Activated CD8-positive, alpha-beta T cell treated with anti-CD3 and anti-CD28 coated beads for 36 hours (primary cell): ENCODE results near the gene SLC8A1. TPM values are rescaled to one million over a fixed set of nuclear protein-coding genes. Genes with fewer than 3 reads are reported as not detected.

Experiments
- ATAC-seq: fragments of 200-7000 bp; cut with Tn5 transposase; one replicate; pipeline ENCODE4 v1.10.0; 2021; ENCODE audit warnings: mild to moderate bottlenecking, moderate library complexity
- CTCF ChIA-PET: fragments of 350-600 bp; sonication (Branson Sonifier 250); formaldehyde crosslinking; loops from one replicate; lab custom pipeline; 2021; ENCODE audit warnings: antibody characterized with exemption; lab: Charles Lee
- POLR2A ChIA-PET: fragments of 350-600 bp; sonication (Branson Sonifier 250); formaldehyde crosslinking; loops from one replicate; lab custom pipeline; 2021; ENCODE audit warnings: antibody characterized with exemption; lab: Charles Lee
- DNase-seq: peaks from one replicate; pipeline ENCODE4 v3.0.0-alpha.2; 2020
- H3K27ac Mint-ChIP-seq: one replicate; pipeline ENCODE4 v1.8.0; 2021; ENCODE audit warnings: mild to moderate bottlenecking, mixed read lengths
- H3K27me3 Mint-ChIP-seq: one replicate; pipeline ENCODE4 v1.8.0; 2021; ENCODE audit warnings: mixed read lengths
- H3K36me3 Mint-ChIP-seq: one replicate; pipeline ENCODE4 v1.8.0; 2021; ENCODE audit warnings: low read depth, mixed read lengths
- H3K4me1 Mint-ChIP-seq: one replicate; pipeline ENCODE4 v1.8.0; 2021; ENCODE audit warnings: low read depth, mixed read lengths
- H3K4me3 Mint-ChIP-seq: one replicate; pipeline ENCODE4 v1.8.0; 2021; ENCODE audit warnings: mild to moderate bottlenecking, moderate library complexity, mixed read lengths
- H3K9me3 Mint-ChIP-seq: one replicate; pipeline ENCODE4 v1.8.0; 2021; ENCODE audit warnings: mixed read lengths
- intact Hi-C: fragments of 100-400 bp; cut with micrococcal nuclease; formaldehyde crosslinking; loops from one replicate; pipeline ENCODE4 v1.10.0; 2022
- total RNA-seq, 2 experiments: library from RNA; stranded (reverse); gene quantifications; one replicate each; pipeline ENCODE4 v1.2.3, GENCODE V29; 2021
- TF ChIP-seq, protein P1 (sequence below): fragments of 200-600 bp; IDR thresholded peaks from one replicate; pipeline ENCODE4 v1.8.0; 2022; ENCODE audit warnings: antibody characterized with exemption, mild to moderate bottlenecking

SLC8A1 gene
- total RNA-seq, 2 experiments from 2014 or later, result 0.23 to 0.34 TPM

DNA sequence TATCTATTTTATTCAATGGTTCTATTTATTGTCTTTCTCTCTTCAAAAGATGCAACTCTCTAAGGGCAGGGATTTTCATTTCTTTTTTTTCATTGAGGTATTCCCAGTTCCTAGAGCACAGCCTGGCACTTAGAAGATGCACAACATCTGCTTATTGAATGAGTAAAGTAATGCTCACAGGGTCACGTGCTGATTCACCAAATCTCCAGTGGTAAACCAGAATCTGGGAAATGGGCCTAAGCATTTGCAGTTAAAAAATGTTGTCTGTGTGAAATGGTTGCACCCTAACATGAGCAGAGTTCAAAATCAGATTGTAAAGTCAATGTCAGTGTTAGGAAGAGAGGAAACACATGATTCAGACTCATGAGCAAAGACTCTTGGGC is 15.8 kb downstream of the SLC8A1 start:
- TF ChIP-seq, protein P1, sequence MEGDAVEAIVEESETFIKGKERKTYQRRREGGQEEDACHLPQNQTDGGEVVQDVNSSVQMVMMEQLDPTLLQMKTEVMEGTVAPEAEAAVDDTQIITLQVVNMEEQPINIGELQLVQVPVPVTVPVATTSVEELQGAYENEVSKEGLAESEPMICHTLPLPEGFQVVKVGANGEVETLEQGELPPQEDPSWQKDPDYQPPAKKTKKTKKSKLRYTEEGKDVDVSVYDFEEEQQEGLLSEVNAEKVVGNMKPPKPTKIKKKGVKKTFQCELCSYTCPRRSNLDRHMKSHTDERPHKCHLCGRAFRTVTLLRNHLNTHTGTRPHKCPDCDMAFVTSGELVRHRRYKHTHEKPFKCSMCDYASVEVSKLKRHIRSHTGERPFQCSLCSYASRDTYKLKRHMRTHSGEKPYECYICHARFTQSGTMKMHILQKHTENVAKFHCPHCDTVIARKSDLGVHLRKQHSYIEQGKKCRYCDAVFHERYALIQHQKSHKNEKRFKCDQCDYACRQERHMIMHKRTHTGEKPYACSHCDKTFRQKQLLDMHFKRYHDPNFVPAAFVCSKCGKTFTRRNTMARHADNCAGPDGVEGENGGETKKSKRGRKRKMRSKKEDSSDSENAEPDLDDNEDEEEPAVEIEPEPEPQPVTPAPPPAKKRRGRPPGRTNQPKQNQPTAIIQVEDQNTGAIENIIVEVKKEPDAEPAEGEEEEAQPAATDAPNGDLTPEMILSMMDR, result no peak
- H3K9me3 Mint-ChIP-seq, result no peaks in the 10 kb centered on the region
- intact Hi-C loops, result no loop called here
- DNase-seq (no peak), ATAC-seq (no peak)
- H3K4me3 Mint-ChIP-seq, result no peak overlapping the region
- no peaks in the 10 kb centered on the region for H3K4me1 Mint-ChIP-seq
- ChIA-PET POLR2A (no interaction called here), CTCF (no interaction called here)
- no peaks in the 10 kb centered on the region for H3K36me3 Mint-ChIP-seq
- no peaks in the 10 kb centered on the region for H3K27me3 Mint-ChIP-seq
- H3K27ac Mint-ChIP-seq, result no peak overlapping the region

DNA sequence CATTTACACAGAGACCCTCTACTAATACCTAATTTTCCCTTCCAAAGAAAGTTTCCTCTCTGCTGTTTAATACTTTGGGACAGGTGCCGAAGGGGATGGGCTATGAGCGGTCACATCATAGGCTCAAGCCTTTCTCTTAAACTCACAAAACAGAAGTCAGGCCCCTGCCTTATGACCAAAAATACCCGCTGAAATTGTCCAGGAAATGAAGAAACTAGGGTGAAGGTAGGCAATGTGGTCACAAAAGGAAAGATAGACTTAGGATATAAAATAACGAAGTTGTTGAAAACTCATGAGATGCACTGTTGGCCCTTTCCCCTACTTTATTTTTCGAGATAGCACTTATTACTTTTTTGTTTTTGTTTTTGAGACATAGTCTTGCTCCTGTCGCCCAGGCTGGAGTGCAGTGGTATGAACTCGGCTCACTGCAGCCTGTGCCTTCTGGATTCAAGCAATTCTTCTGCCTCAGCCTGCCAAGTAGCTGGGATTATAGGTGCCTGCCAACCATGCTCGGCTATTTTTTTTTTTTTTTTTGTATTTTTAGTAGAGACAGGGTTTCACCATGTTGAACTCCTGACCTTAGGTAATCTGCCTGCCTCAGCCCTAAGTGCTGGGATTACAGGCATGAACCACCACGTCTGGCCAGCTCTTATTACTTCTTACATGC is 16.3 kb downstream of the SLC8A1 start:
- DNase-seq, result no peak
- H3K36me3 Mint-ChIP-seq, result no peaks in the 10 kb centered on the region
- H3K9me3 Mint-ChIP-seq, result no peaks in the 10 kb centered on the region
- POLR2A ChIA-PET, result interaction anchor here (0.6 to 0.7 kb wide), 2 partner anchors 152 to 994 kb away, joined by 3 read pairs; no protein-coding TSS in a partner anchor
- no peak for ATAC-seq
- H3K4me3 Mint-ChIP-seq, result no peak overlapping the region
- CTCF ChIA-PET, result no interaction called here
- H3K27ac Mint-ChIP-seq, result no peak overlapping the region
- TF ChIP-seq, protein P1, result no peak
- no peaks in the 10 kb centered on the region for H3K4me1 Mint-ChIP-seq
- intact Hi-C loops, result no loop called here
- no peaks in the 10 kb centered on the region for H3K27me3 Mint-ChIP-seq

DNA sequence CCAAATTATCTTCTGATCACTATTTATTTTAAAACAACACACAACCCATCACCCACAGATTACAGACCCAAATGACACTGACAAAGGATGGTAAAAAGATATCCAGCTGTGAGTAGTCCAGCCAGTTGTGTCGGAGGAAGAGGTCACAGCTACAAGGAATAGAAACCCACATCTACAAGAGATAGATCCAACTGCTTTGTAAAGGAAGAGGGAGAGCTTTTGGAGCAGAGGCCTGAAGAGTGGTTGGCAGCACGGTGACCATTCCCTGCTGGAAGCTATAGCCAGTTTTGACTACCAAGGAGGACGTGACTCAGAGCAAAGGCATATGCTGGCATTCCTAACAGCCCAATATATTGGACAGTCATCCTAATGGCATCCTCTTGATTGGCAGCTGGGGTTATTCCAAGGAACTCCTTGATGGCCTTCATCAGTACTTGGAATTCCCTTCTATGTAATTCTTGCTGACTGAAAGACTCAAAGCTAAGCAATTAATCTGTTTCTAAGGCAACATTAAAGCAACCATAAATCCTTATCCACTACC is 17.1 kb downstream of the SLC8A1 start:
- TF ChIP-seq, protein P1, result no peak
- no peak overlapping the region for H3K27ac Mint-ChIP-seq
- no peaks in the 10 kb centered on the region for H3K4me1 Mint-ChIP-seq
- no peak overlapping the region for H3K4me3 Mint-ChIP-seq
- DNase-seq (no peak), ATAC-seq (no peak)
- H3K9me3 Mint-ChIP-seq, result no peaks in the 10 kb centered on the region
- ChIA-PET CTCF (no interaction called here), POLR2A (no interaction called here)
- intact Hi-C loops, result no loop called here
- H3K36me3 Mint-ChIP-seq, result no peaks in the 10 kb centered on the region
- no peaks in the 10 kb centered on the region for H3K27me3 Mint-ChIP-seq

DNA sequence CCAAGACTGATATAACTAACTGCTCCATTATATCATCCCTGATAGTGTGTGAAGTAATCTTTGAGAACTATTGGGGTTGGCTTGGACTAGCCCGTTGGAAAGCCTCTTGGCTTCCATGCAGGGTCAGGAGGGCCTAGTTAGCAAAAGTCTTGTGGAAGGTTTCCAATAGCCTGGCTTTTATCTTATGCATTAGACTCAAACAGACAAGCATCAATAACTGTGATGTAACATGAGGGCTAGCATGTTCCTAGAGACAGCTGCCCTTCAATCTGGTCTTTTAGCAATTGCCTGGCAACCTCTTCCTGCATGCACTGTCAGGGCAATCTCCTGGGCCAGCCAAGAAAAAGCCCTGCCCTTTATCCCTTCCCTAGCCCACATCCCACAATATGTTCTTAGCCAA is 18.2 kb downstream of the SLC8A1 start:
- no peak for DNase-seq
- ATAC-seq, result no peak
- ChIA-PET POLR2A (no interaction called here), CTCF (no interaction called here)
- intact Hi-C loops, result no loop called here
- TF ChIP-seq, protein P1, result no peak
- Mint-ChIP-seq H3K9me3 (no peaks in the 10 kb centered on the region), H3K36me3 (no peaks in the 10 kb centered on the region), H3K4me3 (no peak overlapping the region), H3K27ac (no peak overlapping the region), H3K4me1 (no peaks in the 10 kb centered on the region), H3K27me3 (no peaks in the 10 kb centered on the region)

DNA sequence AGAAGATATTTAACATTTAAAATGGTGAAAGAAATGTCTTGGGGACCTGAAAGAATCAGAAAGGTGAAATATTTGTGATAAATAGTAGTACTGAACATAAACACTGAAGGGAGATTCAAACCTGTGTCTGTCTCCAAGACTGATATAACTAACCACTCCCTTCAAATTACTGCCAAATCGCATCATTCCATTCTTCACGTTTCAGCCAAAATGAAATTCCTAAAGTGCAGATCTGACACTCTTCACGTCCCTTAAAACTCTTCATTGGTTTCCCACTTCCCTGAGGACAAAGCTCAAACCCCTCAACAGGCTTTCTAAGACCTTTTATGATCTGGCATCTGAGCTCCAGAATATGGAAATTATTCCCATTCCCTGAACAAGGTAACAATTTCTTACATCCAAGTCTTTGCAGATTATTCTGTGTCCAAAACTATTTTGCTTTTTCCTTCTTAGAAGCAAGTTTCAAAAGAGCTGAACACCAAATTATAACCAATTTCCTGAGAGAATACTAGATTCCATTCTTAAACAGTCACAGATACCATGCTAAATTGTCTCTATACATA is 18.9 kb downstream of the SLC8A1 start:
- ChIA-PET POLR2A (no interaction called here), CTCF (no interaction called here)
- ATAC-seq, result no peak
- no peak overlapping the region for H3K27ac Mint-ChIP-seq
- no peaks in the 10 kb centered on the region for H3K9me3 Mint-ChIP-seq
- intact Hi-C loops, result no loop called here
- H3K27me3 Mint-ChIP-seq, result no peaks in the 10 kb centered on the region
- H3K36me3 Mint-ChIP-seq, result no peaks in the 10 kb centered on the region
- no peak for DNase-seq
- TF ChIP-seq, protein P1, result no peak
- no peaks in the 10 kb centered on the region for H3K4me1 Mint-ChIP-seq
- H3K4me3 Mint-ChIP-seq, result no peak overlapping the region
